ENCODE data around the gene MSLN. TPM values are rescaled to one million over a fixed set of nuclear protein-coding genes. Genes with fewer than 3 reads are reported as not detected.

Gene MSLN
- total and polyA plus RNA-seq, 9 of the 15 experiments (the other 6 are each of a cell fraction or from before 2014, with no cell fraction given), result not detected

DNA sequence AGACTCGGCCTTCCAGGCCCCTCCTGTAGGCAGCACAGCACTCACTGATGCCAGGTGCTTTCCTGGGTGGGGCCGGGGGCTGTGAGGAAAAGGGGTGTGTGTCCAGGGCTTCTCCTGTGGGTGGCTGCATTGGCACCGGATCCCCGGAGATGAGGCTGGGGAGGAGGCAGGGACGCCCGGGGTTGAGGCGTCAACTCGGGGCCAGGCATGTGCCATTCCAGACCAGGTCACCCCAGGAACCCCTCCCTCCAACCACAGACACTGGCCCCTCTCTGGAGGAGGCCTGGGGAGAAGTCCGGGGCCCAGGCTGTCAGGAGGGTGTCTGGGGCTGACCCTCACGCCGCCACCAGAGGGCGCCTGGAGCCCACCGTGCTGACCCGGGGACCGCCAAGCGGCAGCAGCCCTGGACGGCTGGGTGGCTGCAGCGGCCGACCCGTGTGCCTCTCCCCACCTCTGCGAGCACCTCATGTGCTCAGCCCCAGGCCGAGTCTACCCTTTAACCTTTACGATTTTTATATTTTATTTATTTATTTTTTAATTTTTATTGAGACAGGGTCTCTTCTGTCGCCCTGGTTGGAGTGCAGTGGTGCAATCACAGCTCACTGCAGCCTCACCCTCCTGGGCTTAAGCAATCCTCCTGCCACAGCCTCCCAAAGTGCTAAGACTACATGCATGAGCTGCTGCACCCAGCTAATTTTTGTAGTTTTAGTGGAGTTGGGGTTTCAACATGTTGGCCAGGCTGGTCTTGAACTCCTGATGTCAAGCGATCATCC, 48.8 kb upstream of the MSLN start:
- H3K4me1 ChIP-seq (replicated peaks in 1 of 2; ENCODE audit: control insufficient read depth in 2 of 2, insufficient read depth in 2 of 2, low read length in 2 of 2), result peaks cover 7 to 65% of the 10 kb centered on the region in 2 experiments; a peak in 3 of 5 replicates
- no peak overlapping the region for H2AFZ ChIP-seq (ENCODE audit: low read depth, low read length)
- H3K9me1 ChIP-seq (ENCODE audit: control insufficient read depth, insufficient read depth, low read length), result no peaks in the 10 kb centered on the region
- H3K27ac ChIP-seq (ENCODE audit: extremely low read depth, low read depth, low read length), result no peak overlapping the region
- WGBS (ENCODE audit: insufficient coverage, low coverage, missing lambda C conversion rate), result 9% methylated on average over 18 of the region's 25 CpGs
- ChIA-PET CTCF (ENCODE audit: low intra/inter-chr PET ratio) (interaction anchor here (0.7 to 4.5 kb wide), 5 partner anchors 30 to 391 kb away, joined by 3 to 73 read pairs (median 12); no protein-coding TSS in a partner anchor), POLR2A (interaction anchor here (1.0 to 1.2 kb wide), 2 partner anchors 9 to 73 kb away, joined by 3 read pairs; partner anchors contain the start of gene ANTKMT)
- BruUV-seq (replicated peaks), result no TSS peak
- peaks cover 11% of the 10 kb centered on the region for H3K79me2 ChIP-seq (ENCODE audit: control insufficient read depth, insufficient read depth, low read length)
- peak overlapping the region in 1 of 2 experiments; percentile 10; a peak in 1 of 4 replicates for H3K9ac ChIP-seq (ENCODE audit: insufficient read depth in 1 of 2, low read depth in 2 of 2, low read length in 2 of 2)
- intact Hi-C loops (cut with micrococcal nuclease) (loop anchor here (1.0 to 5.0 kb wide), 2 partner anchors 74 to 96 kb away; no protein-coding TSS in a partner anchor), in situ Hi-C loops (cut with MboI) (loop anchor here (5.0 to 10.0 kb wide), 2 partner anchors 76 to 343 kb away; partner anchors contain the start of genes CHTF18 and RPUSD1)
- H3K9me3 ChIP-seq (replicated peaks; ENCODE audit: control insufficient read depth, insufficient read depth, low read depth, low read length), result no peaks in the 10 kb centered on the region
- peaks cover 0 to 11% of the 10 kb centered on the region in 2 experiments; a peak in 2 of 5 replicates for H3K27me3 ChIP-seq (ENCODE audit: control insufficient read depth in 2 of 2, insufficient read depth in 2 of 2, low read length in 2 of 2)
- no peak overlapping the region for H3K4me3 ChIP-seq
- FAIRE-seq, result peak; percentile 82
- H3K4me2 ChIP-seq (ENCODE audit: insufficient read depth, low read length), result no peak overlapping the region
- peaks cover under 1% of the 10 kb centered on the region; the same call in 1 of the 3 replicates for H3K36me3 ChIP-seq (ENCODE audit: control insufficient read depth, insufficient read depth, low read length)
- H4K20me1 ChIP-seq (replicated peaks; ENCODE audit: control insufficient read depth, insufficient read depth, low read length), result peaks cover 20% of the 10 kb centered on the region; the same call in 1 of the 2 replicates
- ATAC-seq, result peak; percentile 82
- DNase-seq (ENCODE audit: extremely low read depth in 1 of 4, low spot score in 3 of 4), result peak; percentile 74 to 88 (median 80)
- no peak for TF ChIP-seq HDAC6 (IDR thresholded peaks at IDR 0.05; ENCODE audit: low read depth, low read length)
- TF ChIP-seq, protein P1, sequence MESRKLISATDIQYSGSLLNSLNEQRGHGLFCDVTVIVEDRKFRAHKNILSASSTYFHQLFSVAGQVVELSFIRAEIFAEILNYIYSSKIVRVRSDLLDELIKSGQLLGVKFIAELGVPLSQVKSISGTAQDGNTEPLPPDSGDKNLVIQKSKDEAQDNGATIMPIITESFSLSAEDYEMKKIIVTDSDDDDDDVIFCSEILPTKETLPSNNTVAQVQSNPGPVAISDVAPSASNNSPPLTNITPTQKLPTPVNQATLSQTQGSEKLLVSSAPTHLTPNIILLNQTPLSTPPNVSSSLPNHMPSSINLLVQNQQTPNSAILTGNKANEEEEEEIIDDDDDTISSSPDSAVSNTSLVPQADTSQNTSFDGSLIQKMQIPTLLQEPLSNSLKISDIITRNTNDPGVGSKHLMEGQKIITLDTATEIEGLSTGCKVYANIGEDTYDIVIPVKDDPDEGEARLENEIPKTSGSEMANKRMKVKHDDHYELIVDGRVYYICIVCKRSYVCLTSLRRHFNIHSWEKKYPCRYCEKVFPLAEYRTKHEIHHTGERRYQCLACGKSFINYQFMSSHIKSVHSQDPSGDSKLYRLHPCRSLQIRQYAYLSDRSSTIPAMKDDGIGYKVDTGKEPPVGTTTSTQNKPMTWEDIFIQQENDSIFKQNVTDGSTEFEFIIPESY (CRISPR knock-in tag; IDR thresholded peaks at IDR 0.05), result peak; percentile 64
- TF ChIP-seq ZNF695 (CRISPR knock-in tag; IDR thresholded peaks at IDR 0.05), result no peak
- peak; percentile 90 for TF ChIP-seq RB1 (IDR thresholded peaks at IDR 0.05; ENCODE audit: low read depth)
- peak in 1 of 2 experiments; percentile 73; a peak in 2 of 4 replicates for TF ChIP-seq MAZ (CRISPR knock-in tag; conservative IDR thresholded peaks at IDR 0.05 in 1 of 2, IDR thresholded peaks at IDR 0.05 in 1 of 2)
- peak; percentile 24; the same call in 1 of the 2 replicates for TF ChIP-seq ARID2 (IDR thresholded peaks at IDR 0.05)
- no peak for TF ChIP-seq RBM17 (IDR thresholded peaks at IDR 0.05; ENCODE audit: borderline replicate concordance, low read depth, low read length)
- TF ChIP-seq, protein P2, sequence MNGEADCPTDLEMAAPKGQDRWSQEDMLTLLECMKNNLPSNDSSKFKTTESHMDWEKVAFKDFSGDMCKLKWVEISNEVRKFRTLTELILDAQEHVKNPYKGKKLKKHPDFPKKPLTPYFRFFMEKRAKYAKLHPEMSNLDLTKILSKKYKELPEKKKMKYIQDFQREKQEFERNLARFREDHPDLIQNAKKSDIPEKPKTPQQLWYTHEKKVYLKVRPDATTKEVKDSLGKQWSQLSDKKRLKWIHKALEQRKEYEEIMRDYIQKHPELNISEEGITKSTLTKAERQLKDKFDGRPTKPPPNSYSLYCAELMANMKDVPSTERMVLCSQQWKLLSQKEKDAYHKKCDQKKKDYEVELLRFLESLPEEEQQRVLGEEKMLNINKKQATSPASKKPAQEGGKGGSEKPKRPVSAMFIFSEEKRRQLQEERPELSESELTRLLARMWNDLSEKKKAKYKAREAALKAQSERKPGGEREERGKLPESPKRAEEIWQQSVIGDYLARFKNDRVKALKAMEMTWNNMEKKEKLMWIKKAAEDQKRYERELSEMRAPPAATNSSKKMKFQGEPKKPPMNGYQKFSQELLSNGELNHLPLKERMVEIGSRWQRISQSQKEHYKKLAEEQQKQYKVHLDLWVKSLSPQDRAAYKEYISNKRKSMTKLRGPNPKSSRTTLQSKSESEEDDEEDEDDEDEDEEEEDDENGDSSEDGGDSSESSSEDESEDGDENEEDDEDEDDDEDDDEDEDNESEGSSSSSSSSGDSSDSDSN (IDR thresholded peaks at IDR 0.05; ENCODE audit: borderline replicate concordance in 1 of 2, low read depth in 2 of 2, low read length in 2 of 2), result peak in 1 of 2 experiments; percentile 48; a peak in 1 of 4 replicates
- TF ChIP-seq ZBTB7A (IDR thresholded peaks at IDR 0.05; ENCODE audit: borderline replicate concordance, control insufficient read depth, low read depth, low read length), result peak; percentile 86
